K562 (cell line): ENCODE results near the gene SERPINB12. TPM values are rescaled to one million over a fixed set of nuclear protein-coding genes. Genes with fewer than 3 reads are reported as not detected.

Experiments
- ATAC-seq: fragments of 200-7000 bp; cut with Tn5 transposase; 3 replicates; pipeline ENCODE4 v1.9.1; 2020; ENCODE audit warnings: moderate library complexity
- BruUV-seq: library from RNA; stranded (reverse); fragments of 400-500 nt; replicated peaks from 2 replicates; lab custom pipeline; 2021; lab: Mats Ljungman, UMichigan
- CTCF ChIA-PET: fragments of 300-600 bp; formaldehyde crosslinking; extraction: SDS; loops from one replicate; lab custom pipeline; 2021; ENCODE audit warnings: low intra/inter-chr PET ratio; lab: Yijun Ruan, JAX
- POLR2A ChIA-PET: fragments of 300-600, 350-650 bp; sonication (Branson Sonifier 250); formaldehyde crosslinking; extraction: SDS; loops from one replicate; lab custom pipeline; 2021; ENCODE audit warnings: antibody characterized with exemption, inconsistent platforms; lab: Yijun Ruan, JAX
- DNase-seq, 4 experiments: peaks; one replicate each; pipeline versions ENCODE4 v3.0.0 to v3.0.0-alpha.2; 2011 to 2018; ENCODE audit warnings: low spot score in 3 of 4, mixed read lengths in 3 of 4; ENCODE audit errors: extremely low read depth in 1 of 4
- FAIRE-seq: peaks from 2 replicates; lab custom pipeline; 2011; peaks lifted over from hg19 to GRCh38; lab: Jason Lieb, UNC
- H2AFZ ChIP-seq: 2 replicates; pipeline ENCODE4 v1.6.0; 2011; ENCODE audit warnings: low read depth, low read length, control low read depth, inconsistent platforms
- H3K27ac ChIP-seq: fragments of 200-600 bp; 3 replicates; pipeline ENCODE4 v1.8.0; 2011; ENCODE audit warnings: low read depth, mild to moderate bottlenecking, control low read depth, inconsistent platforms, low read length, moderate library complexity, mixed read lengths; ENCODE audit errors: extremely low read depth
- H3K27me3 ChIP-seq, 2 experiments: fragments of 300-600 bp in 1 of 2; 2 replicates in 1 of 2; 3 replicates in 1 of 2; pipeline versions ENCODE4 v1.6.0 to v1.8.0; 2011; ENCODE audit warnings: inconsistent platforms in 2 of 2, low read length in 2 of 2, mild to moderate bottlenecking in 1 of 2, mixed read lengths in 1 of 2, moderate library complexity in 1 of 2; ENCODE audit not compliant: control insufficient read depth in 2 of 2, insufficient read depth in 2 of 2
- H3K36me3 ChIP-seq: fragments of 300-600 bp; 3 replicates; pipeline ENCODE4 v1.8.0; 2011; ENCODE audit warnings: mild to moderate bottlenecking, low read length, inconsistent platforms; ENCODE audit not compliant: control insufficient read depth, insufficient read depth
- H3K4me1 ChIP-seq, 2 experiments: fragments of 200-600 bp in 1 of 2; replicated peaks in 1 of 2; 2 replicates in 1 of 2; 3 replicates in 1 of 2; pipeline versions ENCODE4 v1.5.1 to v1.8.0; 2011; ENCODE audit warnings: inconsistent platforms in 2 of 2, low read length in 2 of 2, mild to moderate bottlenecking in 1 of 2, mixed read lengths in 1 of 2, moderate library complexity in 1 of 2; ENCODE audit not compliant: control insufficient read depth in 2 of 2, insufficient read depth in 2 of 2
- H3K4me2 ChIP-seq: 2 replicates; pipeline ENCODE4 v1.6.1; 2011; ENCODE audit warnings: low read length, control low read depth, inconsistent platforms, mixed read lengths; ENCODE audit not compliant: insufficient read depth
- H3K4me3 ChIP-seq: fragments of 200-600 bp; sonication (generic), shearing (Covaris generic); 2 replicates; pipeline ENCODE4 v1.5.1; 2016; ENCODE audit warnings: control low read depth, inconsistent platforms
- H3K79me2 ChIP-seq: fragments of 200-600 bp; 3 replicates; pipeline ENCODE4 v1.8.0; 2011; ENCODE audit warnings: low read length, inconsistent platforms; ENCODE audit not compliant: control insufficient read depth, insufficient read depth
- H3K9ac ChIP-seq, 2 experiments: 2 replicates each; pipeline versions ENCODE4 v1.6.0 to v1.6.1; 2011; ENCODE audit warnings: low read depth in 2 of 2, low read length in 2 of 2, control low read depth in 1 of 2, inconsistent platforms in 1 of 2, mild to moderate bottlenecking in 1 of 2, mixed read lengths in 1 of 2; ENCODE audit not compliant: insufficient read depth in 1 of 2
- H3K9me1 ChIP-seq: one replicate; pipeline ENCODE4 v1.6.0; 2011; ENCODE audit warnings: inconsistent platforms, mild to moderate bottlenecking, low read length, moderate library complexity; ENCODE audit not compliant: control insufficient read depth, insufficient read depth
- H3K9me3 ChIP-seq: replicated peaks from 2 replicates; pipeline ENCODE4 v1.5.1; 2011; ENCODE audit warnings: low read depth, low read length, inconsistent platforms; ENCODE audit not compliant: control insufficient read depth, insufficient read depth
- H4K20me1 ChIP-seq: replicated peaks from 2 replicates; pipeline ENCODE4 v1.6.1; 2011; ENCODE audit warnings: low read length, inconsistent platforms, mixed read lengths; ENCODE audit not compliant: control insufficient read depth, insufficient read depth
- BMI1 ChIP-seq: fragments of 150-350 bp; IDR thresholded peaks from 2 replicates; pipeline ENCODE4 v1.6.1; 2014; ENCODE audit warnings: low read length
- CBFA2T3 ChIP-seq: fragments of 450-650 bp; IDR thresholded peaks from 2 replicates; pipeline ENCODE4 v1.6.1; 2017
- CBX2 ChIP-seq: fragments of 200-600 bp; sonication (generic); IDR thresholded peaks from one replicate; pipeline ENCODE4 v1.6.1; 2012; ENCODE audit warnings: mild to moderate bottlenecking, low read length, inconsistent platforms; ENCODE audit not compliant: insufficient read depth, poor library complexity, severe bottlenecking
- CHD2 ChIP-seq: IDR thresholded peaks from 2 replicates; pipeline ENCODE4 v1.6.1; 2011; ENCODE audit warnings: low read depth, low read length
- E4F1 ChIP-seq: fragments of 250-450 bp; sonication (Bioruptor Pico); IDR thresholded peaks from 2 replicates; pipeline ENCODE4 v1.5.0; 2021; ENCODE audit warnings: mild to moderate bottlenecking, borderline replicate concordance
- EP300 ChIP-seq: IDR thresholded peaks from 2 replicates; pipeline ENCODE4 v1.6.1; 2012; ENCODE audit warnings: low read length, improper control_type of control experiment
- EZH2 ChIP-seq: IDR thresholded peaks from 2 replicates; pipeline ENCODE4 v1.6.1; 2012; ENCODE audit warnings: low read depth, mild to moderate bottlenecking, inconsistent platforms, low read length, borderline replicate concordance
- KAT7 ChIP-seq: sonication (generic); formaldehyde crosslinking; IDR thresholded peaks from 2 replicates; pipeline ENCODE4 v1.8.0; 2022; ENCODE audit warnings: missing genetic modification reagents, mild to moderate bottlenecking, borderline replicate concordance
- KLF6 ChIP-seq: fragments of 250-450 bp; sonication (Bioruptor Pico); IDR thresholded peaks from 2 replicates; pipeline ENCODE4 v1.4.0; 2020; ENCODE audit warnings: mild to moderate bottlenecking, moderate library complexity, borderline replicate concordance
- RBM14 ChIP-seq: fragments of 200-400 bp; formaldehyde crosslinking; IDR thresholded peaks from 2 replicates; pipeline ENCODE4 v1.6.1; 2018; ENCODE audit warnings: low read depth, mild to moderate bottlenecking, low read length, moderate library complexity, borderline replicate concordance; ENCODE audit not compliant: insufficient read depth
- RBM22 ChIP-seq: fragments of 200-400 bp; formaldehyde crosslinking; IDR thresholded peaks from 2 replicates; pipeline ENCODE4 v1.6.1; 2018; ENCODE audit warnings: low read length, low read depth; ENCODE audit not compliant: poor library complexity, severe bottlenecking
- SIRT6 ChIP-seq: IDR thresholded peaks from one replicate; pipeline ENCODE4 v1.6.1; 2012; ENCODE audit warnings: low read depth, mild to moderate bottlenecking, control low read depth, inconsistent platforms, low read length, moderate library complexity
- SRSF9 ChIP-seq: fragments of 200-400 bp; formaldehyde crosslinking; IDR thresholded peaks from 2 replicates; pipeline ENCODE4 v1.6.1; 2017; ENCODE audit warnings: low read depth, low read length, borderline replicate concordance
- TFAM ChIP-seq: fragments of 250-450 bp; sonication (Bioruptor Pico); conservative IDR thresholded peaks from 2 replicates; pipeline ENCODE4 v1.5.0; 2021; ENCODE audit warnings: mild to moderate bottlenecking, moderate library complexity
- ZFP30 ChIP-seq: fragments of 250-450 bp; sonication (Bioruptor Pico); IDR thresholded peaks from 2 replicates; pipeline ENCODE4 v1.8.0; 2022; ENCODE audit warnings: moderate library complexity, mild to moderate bottlenecking, inconsistent platforms, borderline replicate concordance
- ZNF224 ChIP-seq: sonication (generic); formaldehyde crosslinking; IDR thresholded peaks from 2 replicates; pipeline ENCODE4 v1.8.0; 2022; ENCODE audit warnings: mild to moderate bottlenecking, missing genetic modification reagents
- WGBS: fragments of 100-300 bp; shearing (Covaris generic); methylation state at CpG from one replicate; pipeline ENCODE4 v1.1.6; 2016; ENCODE audit warnings: low coverage, mixed read lengths; ENCODE audit not compliant: insufficient coverage; ENCODE audit errors: missing lambda C conversion rate; 5-methylcytosine and 5-hydroxymethylcytosine counted together
- in situ Hi-C: fragments of 300-500 bp; cut with MboI; formaldehyde crosslinking; loops from 4 replicates; pipeline ENCODE4 v1.15.0; 2018; ENCODE audit warnings: inconsistent platforms, mixed read lengths
- intact Hi-C: fragments of 100-400 bp; cut with micrococcal nuclease; formaldehyde crosslinking; loops from 2 replicates; pipeline ENCODE4 v1.14.2; 2022
- polyA plus RNA-seq, 8 experiments: library from polyadenylated mRNA; depleted of rRNA in 4 of 8; stranded (reverse) in 5 of 8; unstranded in 3 of 8; fragments of >200 nt; fragmentation: Nextera tagmentation in 2 of 8; fragmentation: Illumina TruSeq in 1 of 8; extraction: Ambion mirVana in 2 of 8; extraction: Trizol in 1 of 8; gene quantifications; 2 replicates each; pipeline versions ENCODE4 v1.2.1 to v1.2.3, GENCODE V29; 2011 to 2014; ENCODE audit warnings: inconsistent platforms in 1 of 8, missing spikeins in 1 of 8
- total RNA-seq, 7 experiments: library from RNA; depleted of rRNA in 6 of 7; stranded (reverse); fragments of >200 nt in 6 of 7; fragmentation: Illumina TruSeq in 2 of 7; extraction: Trizol in 2 of 7; gene quantifications; 2 replicates each; pipeline versions ENCODE4 v1.2.1 to v1.2.3, GENCODE V29; 2011 to 2021; ENCODE audit warnings: low replicate concordance in 1 of 7
- TF ChIP-seq, protein P1 (sequence below), 2 experiments: IDR thresholded peaks; 2 replicates each; pipeline ENCODE4 v1.6.1; 2012; ENCODE audit warnings: improper control_type of control experiment in 2 of 2, low read depth in 2 of 2, low read length in 2 of 2, borderline replicate concordance in 1 of 2

SERPINB12 gene
- total and polyA plus RNA-seq, 9 of the 15 experiments (the other 6 are each of a cell fraction or from before 2014, with no cell fraction given) = not detected

DNA sequence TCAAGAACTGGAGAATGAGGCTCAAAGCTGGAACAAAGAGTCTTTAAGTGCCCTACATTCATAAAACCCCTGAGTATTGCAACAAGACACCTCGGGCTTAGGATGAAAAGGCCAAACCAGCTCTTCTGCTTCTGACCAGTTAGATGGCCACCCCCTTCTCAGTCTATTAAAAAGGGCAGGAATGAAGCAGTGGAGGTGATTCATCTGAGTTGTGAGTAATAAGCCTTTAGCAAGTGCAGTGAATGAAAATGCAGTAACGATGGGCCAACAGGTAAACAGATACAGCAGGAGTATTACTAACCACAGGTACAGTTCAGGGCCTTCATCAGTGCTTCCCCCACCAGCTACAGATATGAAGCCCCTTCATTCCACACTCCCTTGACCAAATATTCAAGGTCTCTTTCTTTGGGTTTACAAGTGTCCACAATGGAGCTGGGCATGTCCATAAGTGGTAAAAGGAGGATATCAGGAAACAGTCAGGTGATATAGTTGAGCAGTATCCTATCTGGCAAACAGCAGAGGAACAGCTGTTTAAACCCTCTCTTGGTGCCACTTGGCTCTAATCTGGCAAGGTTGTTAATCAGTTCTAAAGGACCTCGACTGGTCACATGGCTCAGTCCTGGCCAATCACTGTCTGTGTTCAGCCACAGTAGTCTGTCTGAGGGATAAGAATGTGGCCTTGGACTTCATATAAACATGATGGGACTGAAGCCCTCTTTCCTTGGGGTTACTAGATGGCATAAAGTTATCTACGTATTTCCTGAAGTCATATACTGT, 62.8 kb downstream of the SERPINB12 start:
- H3K9me3 ChIP-seq = no peaks in the 10 kb centered on the region
- H3K4me3 ChIP-seq = no peak overlapping the region
- FAIRE-seq (no peak), DNase-seq (no peak), ATAC-seq (no peak)
- in situ Hi-C loops = no loop called here
- POLR2A ChIA-PET = no interaction called here
- H4K20me1 ChIP-seq = no peaks in the 10 kb centered on the region
- CTCF ChIA-PET = no interaction called here
- H3K79me2 ChIP-seq = no peaks in the 10 kb centered on the region
- H3K9ac ChIP-seq = no peak overlapping the region
- H3K4me1 ChIP-seq = no peaks in the 10 kb centered on the region
- H3K9me1 ChIP-seq = no peaks in the 10 kb centered on the region
- intact Hi-C loops = no loop called here
- H2AFZ ChIP-seq = no peak overlapping the region
- H3K4me2 ChIP-seq = no peak overlapping the region
- no peak overlapping the region for H3K27ac ChIP-seq
- H3K36me3 ChIP-seq = no peaks in the 10 kb centered on the region
- WGBS = 0% methylated on average over 2 of the region's 4 CpGs
- BruUV-seq = no TSS peak
- no peaks in the 10 kb centered on the region for H3K27me3 ChIP-seq
- no peak for TF ChIP-seq SIRT6
- no peak for TF ChIP-seq BMI1
- TF ChIP-seq KAT7 = no peak
- no peak for TF ChIP-seq TFAM (CRISPR knock-in tag)
- no peak for TF ChIP-seq SRSF9
- TF ChIP-seq CBFA2T3 = no peak
- no peak for TF ChIP-seq EZH2
- TF ChIP-seq, protein P1, sequence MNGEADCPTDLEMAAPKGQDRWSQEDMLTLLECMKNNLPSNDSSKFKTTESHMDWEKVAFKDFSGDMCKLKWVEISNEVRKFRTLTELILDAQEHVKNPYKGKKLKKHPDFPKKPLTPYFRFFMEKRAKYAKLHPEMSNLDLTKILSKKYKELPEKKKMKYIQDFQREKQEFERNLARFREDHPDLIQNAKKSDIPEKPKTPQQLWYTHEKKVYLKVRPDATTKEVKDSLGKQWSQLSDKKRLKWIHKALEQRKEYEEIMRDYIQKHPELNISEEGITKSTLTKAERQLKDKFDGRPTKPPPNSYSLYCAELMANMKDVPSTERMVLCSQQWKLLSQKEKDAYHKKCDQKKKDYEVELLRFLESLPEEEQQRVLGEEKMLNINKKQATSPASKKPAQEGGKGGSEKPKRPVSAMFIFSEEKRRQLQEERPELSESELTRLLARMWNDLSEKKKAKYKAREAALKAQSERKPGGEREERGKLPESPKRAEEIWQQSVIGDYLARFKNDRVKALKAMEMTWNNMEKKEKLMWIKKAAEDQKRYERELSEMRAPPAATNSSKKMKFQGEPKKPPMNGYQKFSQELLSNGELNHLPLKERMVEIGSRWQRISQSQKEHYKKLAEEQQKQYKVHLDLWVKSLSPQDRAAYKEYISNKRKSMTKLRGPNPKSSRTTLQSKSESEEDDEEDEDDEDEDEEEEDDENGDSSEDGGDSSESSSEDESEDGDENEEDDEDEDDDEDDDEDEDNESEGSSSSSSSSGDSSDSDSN (IDR thresholded peaks at IDR 0.05; ENCODE audit: borderline replicate concordance in 1 of 2, low read depth in 2 of 2, low read length in 2 of 2) = no peak
- no peak for TF ChIP-seq ZFP30 (CRISPR knock-in tag)
- TF ChIP-seq CHD2 = no peak
- no peak for TF ChIP-seq KLF6 (CRISPR knock-in tag)
- TF ChIP-seq CBX2 = no peak
- TF ChIP-seq RBM14 = no peak
- no peak for TF ChIP-seq RBM22
- no peak for TF ChIP-seq ZNF224
- TF ChIP-seq E4F1 = no peak
- no peak for TF ChIP-seq EP300
